HG03025 (cell line): ENCODE measurements around the gene PF4V1.

Source experiments
- ATAC-seq: cut with Tn5 transposase; IDR thresholded peaks from one replicate; pipeline ENCODE4 v1.9.1; 2021; ENCODE audit warnings: mild to moderate bottlenecking, moderate library complexity; ENCODE audit not compliant: unreplicated experiment, low FRiP score

PF4V1 gene

DNA sequence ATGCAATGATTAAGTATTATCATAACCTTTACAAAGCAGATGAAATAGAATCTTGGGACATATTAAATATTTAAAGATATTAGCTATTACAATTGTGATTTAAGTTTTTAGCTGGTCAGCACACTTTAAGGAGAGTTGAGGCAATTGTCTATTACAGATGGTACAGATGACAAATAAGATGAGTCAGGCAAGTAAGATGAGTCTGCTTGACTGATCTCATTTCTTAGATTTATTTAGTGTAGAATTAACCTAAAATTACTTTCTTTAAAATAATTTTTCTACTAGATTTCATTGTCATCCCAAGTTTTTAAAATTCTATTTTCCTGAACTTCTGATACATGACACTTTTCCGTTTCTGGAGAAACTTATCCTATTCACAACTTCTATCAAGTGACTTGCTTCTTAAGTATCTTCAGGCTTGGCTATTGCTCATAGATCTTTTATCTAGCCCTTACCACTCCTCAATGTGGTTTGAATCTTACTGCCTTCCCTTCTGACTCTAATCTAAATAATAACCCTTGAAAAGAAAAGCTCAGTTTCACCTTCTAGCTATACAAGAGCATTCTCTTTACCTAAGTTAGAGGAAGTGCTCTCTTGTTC is 49.0 kb downstream of the PF4V1 start:
- no peak for ATAC-seq

- ATAC-seq: no peak
These were observed 49.9 kb downstream of the PF4V1 start for GRCh38 chr4:73902817-73903547.
